Measurements from ENCODE around the gene KLHL4. TPM values are rescaled to one million over a fixed set of nuclear protein-coding genes. Genes with fewer than 3 reads are reported as not detected.

KLHL4 gene
- total and polyA plus RNA-seq, 9 of the 15 experiments (the other 6 are each of a cell fraction or from before 2014, with no cell fraction given), result 0.04 to 0.16 (median 0.06) TPM; not detected in 1

DNA sequence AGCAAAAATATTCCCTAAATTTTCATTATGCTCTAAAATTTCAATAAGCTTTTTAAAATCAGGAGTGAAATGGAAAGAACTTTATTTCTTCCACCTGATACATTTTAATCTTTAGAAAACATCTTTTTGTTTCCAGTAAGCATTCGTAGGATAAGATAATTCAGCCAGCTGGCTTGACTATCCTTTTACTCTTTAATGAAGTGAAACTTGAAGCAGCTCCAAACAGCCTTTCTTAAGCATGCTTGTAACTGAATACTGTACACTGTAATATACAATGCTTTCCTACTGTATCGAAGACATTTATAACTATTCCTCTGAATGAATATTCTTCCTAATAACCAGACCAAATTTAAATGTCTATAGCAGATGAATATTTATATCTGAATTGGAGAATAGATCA, 98.8 kb downstream of the KLHL4 start:
- peak overlapping the region; percentile 59 for H2AFZ ChIP-seq (ENCODE audit: low read depth, low read length)
- no peaks in the 10 kb centered on the region for H3K27me3 ChIP-seq (ENCODE audit: control insufficient read depth in 2 of 2, insufficient read depth in 2 of 2, low read length in 2 of 2)
- no peaks in the 10 kb centered on the region for H3K4me1 ChIP-seq (replicated peaks in 1 of 2; ENCODE audit: control insufficient read depth in 2 of 2, insufficient read depth in 2 of 2, low read length in 2 of 2)
- no TSS peak for BruUV-seq (replicated peaks)
- 8% methylated on average over 2 of the region's 2 CpGs for WGBS (ENCODE audit: insufficient coverage, low coverage, missing lambda C conversion rate)
- ATAC-seq (peak; percentile 36; the same call in 1 of the 3 replicates), FAIRE-seq (no peak), DNase-seq (ENCODE audit: extremely low read depth in 1 of 4, low spot score in 3 of 4) (no peak)
- intact Hi-C loops (cut with micrococcal nuclease), result no loop called here
- POLR2A ChIA-PET, result no interaction called here
- H3K36me3 ChIP-seq (ENCODE audit: control insufficient read depth, insufficient read depth, low read length), result no peaks in the 10 kb centered on the region
- H3K27ac ChIP-seq (ENCODE audit: extremely low read depth, low read depth, low read length), result no peak overlapping the region
- CTCF ChIA-PET (ENCODE audit: low intra/inter-chr PET ratio), result no interaction called here
- TF ChIP-seq ILK (tag; IDR thresholded peaks at IDR 0.05; ENCODE audit: borderline replicate concordance, low read depth) (no peak), KAT8 (IDR thresholded peaks at IDR 0.05; ENCODE audit: low read depth) (no peak), HEY1 (CRISPR knock-in tag; IDR thresholded peaks at IDR 0.05; ENCODE audit: borderline replicate concordance) (no peak), OTX1 (CRISPR knock-in tag; IDR thresholded peaks at IDR 0.05) (no peak), ZNF140 (CRISPR knock-in tag; IDR thresholded peaks at IDR 0.05) (no peak), POLR2AphosphoS2 (IDR thresholded peaks at IDR 0.05; ENCODE audit: low read length) (no peak), ZNF3 (CRISPR knock-in tag; IDR thresholded peaks at IDR 0.05) (no peak), CTBP1 (IDR thresholded peaks at IDR 0.05; ENCODE audit: borderline replicate concordance) (no peak)
- H3K9ac ChIP-seq (ENCODE audit: insufficient read depth in 1 of 2, low read depth in 2 of 2, low read length in 2 of 2), result no peak overlapping the region
- H3K4me3 ChIP-seq, result no peak overlapping the region
- no peaks in the 10 kb centered on the region for H3K9me1 ChIP-seq (ENCODE audit: control insufficient read depth, insufficient read depth, low read length)
- no peak overlapping the region for H3K4me2 ChIP-seq (ENCODE audit: insufficient read depth, low read length)
- in situ Hi-C loops (cut with MboI), result no loop called here
- no peaks in the 10 kb centered on the region for H4K20me1 ChIP-seq (replicated peaks; ENCODE audit: control insufficient read depth, insufficient read depth, low read length)
- H3K79me2 ChIP-seq (ENCODE audit: control insufficient read depth, insufficient read depth, low read length), result no peaks in the 10 kb centered on the region
- H3K9me3 ChIP-seq (replicated peaks; ENCODE audit: control insufficient read depth, insufficient read depth, low read depth, low read length), result no peaks in the 10 kb centered on the region

All from K562 (cell line).